GM18951 (cell line): Measurements from ENCODE around the gene CAPN15.

ENCODE experiments used
- POLR2A ChIP-seq: IDR thresholded peaks from 4 replicates; pipeline ENCODE4 v1.6.1; 2011; ENCODE audit warnings: mild to moderate bottlenecking; ENCODE audit not compliant: insufficient read length, insufficient read depth; ENCODE audit errors: extremely low read depth
- in situ Hi-C: fragments of 300-500 bp; cut with MboI; formaldehyde crosslinking; loops from one replicate; pipeline ENCODE4 v1.12.0; 2022; ENCODE audit warnings: low sequenced_read_pairs, mixed read lengths, inconsistent platforms; ENCODE audit not compliant: unreplicated experiment

The CAPN15 gene

DNA sequence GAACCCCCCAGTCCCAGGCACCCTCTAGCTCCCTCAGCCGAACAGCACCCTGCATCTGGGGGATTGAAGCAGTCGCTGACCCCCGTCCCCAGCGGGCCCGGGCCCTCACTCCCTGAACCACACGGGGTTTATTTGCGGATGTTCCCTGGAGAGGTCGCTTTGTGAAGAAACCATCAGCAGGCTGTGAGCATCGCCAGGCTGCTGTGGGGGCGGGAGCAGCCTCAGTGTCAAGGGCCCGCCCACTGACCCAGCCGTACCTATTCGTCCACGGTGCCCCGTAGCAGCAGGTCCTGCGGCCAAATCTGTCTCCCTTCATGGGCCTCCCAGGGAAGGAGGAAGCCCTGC, 55.9 kb downstream of the CAPN15 start:
- in situ Hi-C loops, result no loop called here
- TF ChIP-seq POLR2A, result no peak

DNA sequence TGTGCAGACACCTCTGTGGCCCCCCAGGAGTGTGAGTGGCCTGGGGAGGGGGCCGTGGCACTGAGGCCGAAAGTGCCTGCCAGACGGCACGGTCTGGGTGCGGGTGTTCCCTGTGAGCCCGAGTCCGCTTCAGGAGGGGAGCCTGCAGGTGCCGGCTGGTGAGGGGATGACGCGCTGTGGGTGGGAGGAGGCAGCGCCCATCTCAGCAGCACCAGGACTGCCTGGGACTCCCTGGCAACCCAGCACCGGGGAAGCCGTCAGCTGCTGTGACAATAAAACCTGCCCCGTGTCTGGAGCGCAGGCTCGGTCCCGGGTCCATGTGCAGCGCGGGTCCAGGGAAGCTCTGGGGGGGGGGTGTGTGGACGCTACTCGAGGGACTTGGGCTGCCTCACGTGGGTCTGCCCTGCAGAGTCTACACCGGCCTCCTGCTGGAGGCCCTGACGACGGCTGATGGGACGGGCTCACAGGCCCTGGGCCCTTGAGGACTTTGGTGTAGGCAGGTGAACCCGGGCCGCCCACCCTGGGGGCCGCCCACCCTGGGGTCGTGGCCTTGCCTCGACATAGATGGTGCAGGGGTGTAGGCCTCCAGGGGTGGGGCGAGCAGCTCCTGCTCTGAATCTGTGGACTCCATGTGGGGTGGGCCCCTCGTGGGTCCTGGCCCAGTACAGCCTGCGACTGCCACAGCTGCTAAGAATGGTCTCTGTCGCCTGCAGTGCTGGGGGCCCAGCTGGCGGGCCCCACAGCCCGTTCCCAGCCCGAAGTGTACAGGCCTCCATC, 56.5 kb downstream of the CAPN15 start:
- in situ Hi-C loops, result no loop called here
- TF ChIP-seq POLR2A, result no peak

DNA sequence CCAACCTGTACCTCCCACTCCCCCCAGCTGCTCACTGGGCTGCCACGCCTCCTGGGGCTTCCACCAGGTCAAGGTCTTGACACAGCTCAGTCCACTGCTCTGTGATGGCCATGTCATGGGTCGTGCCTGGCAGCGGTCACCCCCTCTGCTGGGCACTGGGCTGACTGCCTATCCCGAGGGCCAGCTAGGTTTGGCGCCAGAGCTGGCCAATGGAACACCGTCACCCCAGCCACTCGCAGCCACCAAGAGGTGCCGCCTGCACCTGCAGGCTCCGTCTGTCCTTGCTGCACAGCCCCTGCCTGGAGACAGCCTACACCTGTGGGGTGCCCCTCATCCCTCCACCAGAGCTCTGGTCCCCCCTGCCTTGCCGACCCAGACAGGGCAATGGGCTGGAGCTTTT, 57.8 kb downstream of the CAPN15 start:
- in situ Hi-C loops, result no loop called here
- no peak for TF ChIP-seq POLR2A

DNA sequence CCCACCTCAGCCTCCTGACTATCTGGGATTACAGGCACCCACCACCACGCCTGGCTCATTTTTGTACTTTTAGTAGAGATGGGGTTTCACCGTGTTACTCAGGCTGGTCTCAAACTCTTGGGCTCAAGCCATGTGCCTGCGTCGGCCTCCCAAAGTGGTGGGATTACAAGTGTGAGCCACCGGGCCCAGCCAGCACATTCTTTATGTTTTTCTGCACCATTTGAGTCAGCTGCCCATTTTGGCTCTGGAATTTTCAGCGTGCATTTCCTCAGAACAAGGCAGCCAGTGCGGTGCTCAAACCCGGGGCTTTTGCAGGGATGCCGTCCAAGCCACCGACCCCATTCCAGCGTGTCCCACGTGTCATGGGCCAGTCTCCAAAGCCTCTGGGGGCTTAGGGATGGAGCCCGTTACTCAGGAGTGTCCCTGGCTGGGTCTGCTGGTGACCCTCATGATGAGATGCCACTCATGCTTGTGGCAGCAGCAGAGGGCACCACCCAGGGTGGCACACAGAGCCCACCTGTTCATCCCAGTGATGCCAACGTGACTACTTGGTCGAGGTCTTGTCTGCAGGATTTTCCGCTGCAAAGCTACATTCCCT, 58.6 kb downstream of the CAPN15 start:
- in situ Hi-C loops, result no loop called here
- peak; percentile 6 for TF ChIP-seq POLR2A

DNA sequence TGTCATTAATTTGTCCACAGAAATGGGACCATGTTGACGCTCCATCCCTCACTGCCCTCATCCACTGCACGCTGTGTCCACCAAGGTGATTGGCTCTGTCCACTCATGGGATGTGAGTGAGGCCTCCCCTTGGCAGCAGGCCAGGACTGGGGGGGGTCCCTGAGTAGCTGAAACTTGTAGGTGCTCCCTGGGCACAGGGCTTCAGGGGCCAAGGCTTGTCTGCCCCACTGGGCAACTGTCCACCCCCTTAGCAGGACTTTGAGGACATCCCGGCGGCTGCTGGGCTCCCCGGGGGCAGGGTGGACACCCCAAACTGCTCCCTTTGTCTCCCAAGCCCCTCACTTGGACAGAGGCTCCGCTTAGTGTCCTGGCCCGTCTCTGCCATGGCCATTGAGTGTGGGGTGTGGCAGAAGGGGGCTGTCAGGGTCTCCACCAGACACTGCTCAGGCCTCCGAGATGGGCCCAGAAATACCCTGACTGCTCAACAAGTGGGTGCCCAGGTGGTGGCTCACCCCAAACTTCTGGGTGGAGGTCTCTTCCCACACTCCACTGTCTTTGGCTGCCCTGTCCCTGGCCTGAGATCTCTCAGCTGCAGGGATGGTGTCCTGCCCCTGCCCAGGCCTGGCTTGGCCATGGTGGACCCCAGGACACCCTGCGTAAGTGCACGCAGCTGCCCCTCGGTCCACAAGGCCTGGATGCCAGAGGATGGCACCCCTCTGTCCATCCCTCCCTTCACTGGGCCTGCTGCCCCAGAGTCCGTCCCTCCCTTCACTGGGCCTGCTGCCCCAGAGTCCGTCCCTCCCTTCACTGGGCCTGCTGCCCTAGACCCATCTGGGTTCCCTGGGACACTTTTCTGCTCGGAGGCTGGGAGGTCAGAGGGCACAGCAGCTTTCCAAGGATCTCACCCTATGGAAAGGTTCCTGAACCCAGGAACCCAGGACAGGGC, 59.4 kb downstream of the CAPN15 start:
- TF ChIP-seq POLR2A, result peak; percentile 34

DNA sequence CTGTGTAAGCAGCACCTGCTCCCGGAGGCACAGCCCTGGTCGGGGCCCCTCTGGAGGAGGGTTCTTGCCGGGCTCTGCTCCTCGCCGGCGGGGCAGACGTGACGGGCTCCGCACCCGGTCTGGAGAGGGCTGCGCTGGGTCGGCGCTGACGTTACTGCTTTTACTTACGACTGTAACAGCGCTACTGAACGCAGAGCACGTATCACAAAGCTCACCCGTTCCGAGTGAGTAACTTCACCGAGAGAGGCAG, 61.1 kb downstream of the CAPN15 start:
- no peak for TF ChIP-seq POLR2A
- in situ Hi-C loops, result no loop called here

More for the DNA sequence above, 59.4 kb downstream of the CAPN15 start:
- in situ Hi-C loops, result no loop called here

DNA sequence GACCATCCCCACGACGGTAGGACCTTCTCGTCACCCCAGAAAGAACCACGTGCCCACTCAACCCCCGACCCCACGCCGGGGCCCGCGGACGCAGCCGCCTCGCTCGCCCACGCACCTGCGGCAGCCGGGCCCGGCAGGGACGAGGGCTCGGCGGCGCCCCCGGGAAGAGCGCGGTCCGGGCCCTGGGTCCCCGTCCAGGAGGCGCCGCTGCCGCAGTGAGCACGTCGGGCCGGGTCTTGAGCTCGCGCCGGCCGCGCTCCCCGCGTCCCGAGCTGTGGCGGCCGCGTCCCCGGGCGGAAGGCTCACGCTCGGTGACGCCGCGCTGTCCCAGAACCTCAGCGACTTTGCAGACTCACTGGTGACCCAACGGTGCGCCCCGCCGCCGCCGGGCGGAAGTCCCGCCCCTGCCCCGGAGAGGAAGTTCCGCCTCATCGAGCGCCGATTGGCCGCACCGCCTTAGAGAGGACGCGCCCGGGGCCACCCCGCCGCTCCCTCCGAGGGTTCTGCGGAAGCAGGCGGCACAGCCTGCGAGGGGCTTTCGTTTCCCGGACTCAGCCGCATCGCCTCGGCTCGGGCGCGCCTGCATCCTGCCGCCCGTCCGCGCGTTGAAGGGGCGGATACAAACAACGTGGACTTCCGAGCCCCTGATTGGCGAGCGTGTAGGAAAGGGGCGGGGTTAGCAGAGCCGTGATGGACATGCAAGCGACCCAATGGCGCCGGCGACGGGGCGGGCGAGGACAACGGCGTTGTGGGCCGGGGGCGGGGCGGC, 61.6 kb downstream of the CAPN15 start:
- in situ Hi-C loops, result no loop called here
- TF ChIP-seq POLR2A, result peak; percentile 88

DNA sequence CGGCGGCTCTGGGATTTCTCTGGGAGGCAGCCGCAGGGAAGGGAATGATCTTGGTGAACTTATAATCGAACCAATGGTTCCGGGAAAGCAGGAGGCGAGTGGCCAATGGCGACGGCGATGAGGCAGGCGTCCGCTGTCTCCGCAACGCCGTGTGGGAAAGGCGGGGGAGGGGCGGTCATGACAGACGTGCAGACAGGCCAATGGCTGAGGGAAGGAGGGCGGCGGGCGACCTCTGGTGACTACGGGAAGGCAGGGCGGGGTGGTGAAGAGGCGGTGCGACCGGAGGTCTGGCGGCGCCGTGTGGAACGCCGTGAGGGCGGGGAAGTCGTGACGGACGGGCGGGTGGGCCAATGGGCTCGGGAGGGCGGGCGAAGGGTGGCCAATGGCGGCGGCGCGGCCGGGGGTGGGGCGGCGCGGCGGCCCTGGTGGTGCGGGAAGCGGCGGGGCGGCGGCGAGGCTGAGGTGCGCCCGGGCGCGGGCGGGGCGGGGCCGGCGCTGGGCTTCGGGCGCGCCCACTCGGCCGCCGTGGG, 62.2 kb downstream of the CAPN15 start, which contains the start of gene RAB40C:
RAB40C (plus strand) TSS at position 409 of the 530 bp plus-strand sequence. CDS start 226 bp downstream, outside the sequence.
- in situ Hi-C loops, result no loop called here
- peak; percentile 48 for TF ChIP-seq POLR2A

DNA sequence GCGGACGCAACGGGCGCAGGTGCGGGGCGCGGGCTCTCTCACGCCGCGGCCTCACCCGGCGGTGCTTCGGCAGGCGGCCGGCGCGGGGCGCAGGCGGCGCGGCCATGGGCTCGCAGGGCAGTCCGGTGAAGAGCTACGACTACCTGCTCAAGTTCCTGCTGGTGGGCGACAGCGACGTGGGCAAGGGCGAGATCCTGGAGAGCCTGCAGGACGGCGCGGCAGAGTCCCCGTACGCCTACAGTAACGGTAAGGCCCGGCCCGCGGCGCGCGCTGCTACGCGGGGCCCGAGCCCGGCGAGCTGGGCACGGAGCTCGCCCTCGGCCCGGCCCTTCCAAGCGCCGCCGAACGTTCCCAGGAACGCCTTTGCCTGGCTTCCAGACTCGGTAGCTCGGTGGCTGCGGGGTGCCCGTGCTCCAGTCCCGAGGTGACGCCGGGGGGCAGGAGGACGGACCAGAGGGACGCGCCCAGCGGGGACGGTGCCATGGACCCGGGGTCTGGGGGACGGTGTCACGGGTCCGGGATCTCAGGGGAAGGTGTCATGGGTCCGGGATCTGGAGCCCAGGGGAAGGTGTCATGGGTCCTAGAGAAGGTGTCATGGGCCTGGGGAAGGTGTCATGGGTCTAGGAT, 62.8 kb downstream of the CAPN15 start:
- TF ChIP-seq POLR2A, result no peak
- in situ Hi-C loops, result no loop called here

DNA sequence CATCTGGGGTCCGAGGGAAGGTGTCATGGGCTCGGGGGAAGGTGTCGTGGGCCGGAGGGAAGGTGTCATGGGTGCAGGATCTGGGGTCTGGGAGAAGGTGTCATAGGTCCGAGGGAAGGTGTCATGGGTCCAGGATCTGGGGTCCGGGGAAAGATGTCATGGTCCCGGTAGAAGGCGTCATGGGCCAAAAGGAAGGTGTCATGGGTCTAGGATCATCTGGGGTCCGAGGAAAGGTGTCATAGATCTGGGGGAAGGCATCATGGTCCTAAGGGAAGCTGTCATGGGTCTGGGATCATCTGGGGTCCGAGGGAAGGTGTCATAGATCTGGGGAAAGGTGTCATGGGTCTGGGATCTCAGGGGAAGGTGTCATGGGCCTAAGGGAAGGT, 63.3 kb downstream of the CAPN15 start:
- in situ Hi-C loops, result no loop called here
- TF ChIP-seq POLR2A, result no peak

DNA sequence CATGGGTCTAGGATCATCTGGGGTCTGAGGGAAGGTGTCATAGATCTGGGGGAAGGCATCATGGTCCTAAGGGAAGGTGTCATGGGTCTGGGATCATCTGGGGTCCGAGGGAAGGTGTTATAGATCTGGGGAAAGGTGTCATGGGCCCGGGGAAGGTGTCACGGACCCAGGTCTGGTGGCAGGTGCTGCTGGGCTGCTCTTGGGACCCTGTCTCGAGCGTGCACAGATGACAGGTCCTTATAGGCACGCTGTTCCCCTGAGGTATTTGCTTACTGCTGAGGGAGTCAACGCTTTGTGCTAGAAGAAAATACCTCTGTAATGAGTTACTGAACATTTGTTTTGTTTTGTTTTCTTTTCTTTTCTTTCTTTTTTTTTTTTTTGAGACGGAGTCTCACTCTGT, 63.7 kb downstream of the CAPN15 start:
- in situ Hi-C loops, result no loop called here
- TF ChIP-seq POLR2A, result no peak

DNA sequence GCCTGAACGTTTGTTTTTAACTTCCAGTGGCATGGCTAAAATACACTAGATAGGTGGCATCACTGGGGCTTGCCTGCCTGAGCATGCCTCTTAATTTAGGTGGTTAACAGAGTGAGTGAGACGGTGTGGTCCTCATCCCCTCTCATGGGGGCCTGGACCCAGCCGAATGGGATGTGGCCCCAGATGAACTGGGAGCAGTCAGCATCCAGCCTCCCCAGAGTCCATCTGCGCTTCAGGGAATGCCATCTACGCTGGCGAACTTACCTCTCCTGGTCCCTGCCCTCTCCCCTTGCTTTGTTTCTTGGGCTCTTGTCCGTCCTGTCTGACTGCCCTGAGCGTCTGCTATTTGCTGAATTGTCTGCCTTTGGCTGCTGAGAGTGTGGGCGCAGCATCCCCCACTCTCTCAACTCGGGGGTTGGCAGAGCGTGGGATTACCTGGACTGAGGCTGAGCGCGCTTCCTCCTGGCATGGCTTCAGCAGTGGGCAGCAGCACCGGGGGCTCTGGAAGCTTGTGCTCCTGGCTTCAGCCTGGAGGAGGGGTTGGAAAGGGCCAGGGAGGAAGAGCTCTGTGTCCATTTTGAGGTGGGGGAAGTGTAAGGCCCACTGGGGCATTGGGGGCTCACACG, 64.5 kb downstream of the CAPN15 start:
- in situ Hi-C loops, result no loop called here
- no peak for TF ChIP-seq POLR2A
